ENCODE data around the gene ACSL1.
"Not testable (repeated sequence)": the region's sequence is repeated elsewhere in the genome, so short reads cannot be mapped to it uniquely, and the experiment has no call there.

Gene ACSL1

DNA sequence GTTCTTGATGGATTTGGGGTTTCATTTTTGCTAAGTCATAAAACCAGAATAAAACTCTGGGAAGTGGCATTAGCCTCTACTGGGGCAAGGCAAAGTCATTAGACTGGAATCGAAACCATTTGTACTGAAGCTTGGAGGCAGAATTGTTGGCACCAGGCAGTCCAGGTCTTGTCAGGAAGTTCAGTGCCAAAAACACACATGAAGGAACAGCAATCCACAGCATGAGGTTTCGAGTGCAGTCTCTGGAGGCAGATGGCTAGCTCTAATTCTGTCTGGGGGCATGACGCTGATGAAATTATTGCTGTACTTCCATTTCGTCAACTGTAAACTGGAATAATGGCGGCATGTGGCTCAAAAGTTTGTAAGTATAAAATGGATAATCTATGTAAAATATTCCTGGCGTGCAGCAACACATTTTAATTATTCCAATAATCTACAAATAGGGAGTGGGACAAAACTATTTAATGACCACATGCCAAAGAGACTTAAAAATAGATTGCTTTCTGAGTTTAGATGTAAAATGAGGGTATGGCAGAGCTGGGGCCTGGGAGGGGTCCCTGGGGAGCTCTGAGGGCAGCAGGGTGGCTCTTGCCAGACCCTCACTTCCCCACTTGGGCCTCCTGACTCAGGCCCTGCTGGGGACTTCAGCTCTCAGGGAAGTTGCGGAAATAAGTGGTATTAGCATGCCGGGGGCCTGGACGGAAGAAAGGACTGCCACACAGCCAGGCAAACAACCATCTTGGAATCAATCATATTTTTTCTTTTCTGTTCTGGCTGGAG, 73.1 kb downstream of the ACSL1 start:
- no peak for DNase-seq

DNA sequence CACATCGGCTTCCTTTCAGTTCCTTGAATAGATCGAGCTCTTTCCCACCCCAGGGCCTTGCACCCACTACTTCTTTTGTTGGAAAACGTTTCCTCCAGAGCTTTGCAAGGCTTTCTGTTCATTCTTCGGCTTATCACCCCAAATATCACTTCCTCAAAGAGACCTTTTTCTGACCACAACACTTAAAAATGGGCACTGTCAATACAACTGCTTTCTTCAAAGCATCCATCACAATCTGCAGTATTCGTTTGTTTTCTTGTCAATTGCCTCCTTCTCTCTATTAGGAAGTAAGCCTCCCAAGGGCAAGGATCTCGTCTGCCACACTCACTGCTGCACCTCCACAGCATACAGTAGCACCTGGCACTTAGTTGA, 74.2 kb downstream of the ACSL1 start:
- no peak for DNase-seq

DNA sequence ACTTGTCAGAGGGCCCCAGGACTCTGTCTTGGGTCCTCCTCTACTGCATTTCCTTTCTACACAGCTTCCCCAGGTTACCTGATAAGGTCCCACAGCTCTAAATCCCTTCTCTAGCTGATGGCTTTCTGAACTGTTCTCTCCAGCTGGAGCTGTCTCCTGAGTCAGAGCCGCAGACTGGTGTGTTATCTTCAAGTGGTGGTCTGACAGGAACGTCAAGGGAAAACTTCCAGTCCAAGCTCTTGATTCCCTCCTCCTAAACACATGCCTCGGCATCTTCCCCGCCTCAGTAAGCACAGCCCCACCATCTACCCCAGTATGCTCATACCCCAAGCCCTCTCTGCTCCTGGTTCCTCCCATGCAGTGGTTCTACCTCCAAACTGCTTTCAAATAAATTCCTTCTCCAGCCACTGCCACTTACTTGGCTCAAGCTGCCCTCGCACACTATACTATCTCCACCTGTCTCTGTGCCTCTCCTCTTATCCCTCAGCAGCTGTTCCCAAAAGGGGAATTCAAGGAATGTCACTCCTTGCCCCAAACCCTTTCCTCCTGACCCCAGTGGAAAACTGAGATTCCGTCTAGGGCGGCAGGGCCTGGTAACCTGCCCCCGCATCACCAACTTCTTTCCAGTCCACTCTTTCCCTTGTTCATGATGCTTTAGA, 74.7 kb downstream of the ACSL1 start:
- DNase-seq: no peak

DNA sequence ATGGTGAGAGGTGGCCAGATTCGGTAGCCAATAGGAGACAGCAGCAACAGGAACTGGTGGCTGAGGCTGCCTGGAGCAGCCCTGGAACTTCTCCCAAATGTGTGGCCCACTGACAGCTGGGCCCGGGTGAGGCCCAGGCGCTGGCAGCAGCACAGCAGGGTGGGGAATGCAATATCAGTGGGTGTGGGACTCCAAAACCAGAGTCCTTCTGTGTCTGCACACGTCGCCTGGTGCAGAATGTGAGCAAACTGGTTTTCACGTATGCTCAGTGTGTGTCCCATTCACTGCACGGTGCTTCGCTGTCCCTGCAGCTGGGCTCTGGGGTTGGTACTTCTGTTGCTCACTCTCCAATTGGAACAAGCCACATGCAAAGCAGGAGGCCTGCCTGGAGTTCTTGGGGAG, 77.5 kb downstream of the ACSL1 start:
- DNase-seq: no peak

DNA sequence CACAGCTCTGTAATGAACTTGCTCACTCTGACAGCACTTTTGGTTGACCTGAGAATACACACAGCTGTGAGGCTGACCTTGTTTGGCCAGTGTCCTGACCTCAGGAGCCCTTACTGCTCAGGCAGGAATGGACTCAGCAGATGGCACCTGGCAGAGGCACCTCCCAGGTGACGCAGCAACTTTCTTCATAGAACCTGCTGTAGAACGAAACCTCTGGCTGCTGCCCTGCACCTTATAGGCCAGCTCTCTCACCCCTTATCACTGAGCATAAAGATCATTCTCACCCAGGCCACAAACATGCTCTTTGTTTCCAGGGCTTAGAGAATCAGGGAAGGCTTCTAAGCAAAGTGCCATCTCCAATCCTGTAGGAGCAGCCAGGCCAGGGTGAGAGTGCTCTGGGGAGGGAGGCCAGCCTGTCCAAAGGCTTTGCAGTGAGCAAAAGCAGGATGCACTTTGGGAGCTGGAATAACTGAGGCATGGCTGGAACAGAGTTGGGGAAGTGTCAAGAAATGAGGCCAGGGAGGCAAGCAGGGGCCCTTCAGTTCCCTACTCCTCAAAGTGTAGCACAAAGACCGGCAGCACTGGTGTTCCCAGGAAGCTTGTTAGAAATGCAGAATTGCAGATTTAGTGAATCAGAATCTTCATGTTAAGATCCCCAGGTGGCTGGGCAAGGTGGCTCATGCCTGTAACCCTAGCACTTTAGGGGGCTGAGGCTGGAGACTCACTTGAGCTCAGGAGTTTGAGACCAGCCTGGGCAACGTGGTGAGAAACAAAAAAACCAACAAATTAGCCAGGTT, 78.5 kb downstream of the ACSL1 start:
- no peak for DNase-seq

DNA sequence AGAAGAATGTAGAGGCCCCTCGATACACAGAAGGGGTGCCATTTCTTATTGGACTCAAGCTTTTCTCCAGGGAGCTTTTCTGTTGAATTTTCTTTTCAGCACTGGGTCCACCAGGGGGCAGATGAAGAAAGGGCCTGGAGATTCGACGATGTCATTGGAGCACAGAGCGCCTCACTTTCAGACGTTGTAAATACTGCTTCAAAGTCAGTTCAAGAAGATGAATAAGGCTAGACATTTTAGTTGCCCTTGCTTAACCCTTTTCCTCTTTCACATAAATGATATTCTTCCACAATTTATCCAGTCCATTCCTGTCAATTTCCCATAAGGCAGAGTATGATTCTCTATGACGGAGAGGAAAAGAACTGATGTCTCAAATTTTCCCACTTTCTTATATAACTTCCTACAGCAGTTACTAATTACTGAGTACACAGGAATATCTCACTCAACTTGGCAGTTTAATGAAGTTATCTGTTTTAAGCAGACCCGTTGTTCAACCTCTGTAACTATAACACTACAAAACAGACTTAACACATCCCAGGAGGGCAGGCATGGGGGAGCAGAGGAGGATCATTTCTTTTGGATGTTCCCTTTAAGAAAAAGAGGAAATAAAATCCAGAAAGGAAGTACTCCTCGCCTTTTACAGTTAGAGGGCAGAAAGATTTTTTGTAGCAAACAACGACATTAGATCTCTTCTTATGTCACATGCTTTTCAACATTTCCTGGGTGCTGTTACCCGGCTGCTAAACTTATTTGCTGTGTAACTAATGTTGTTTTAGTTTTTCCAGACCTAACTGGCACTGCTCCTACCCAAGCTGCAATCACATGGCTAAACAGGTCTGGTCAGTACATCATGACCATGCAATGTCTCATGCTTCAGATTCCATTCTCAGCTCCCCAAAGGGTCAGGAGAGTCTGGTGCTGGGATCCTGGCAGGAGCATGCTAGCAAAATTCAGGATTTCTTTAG, 79.7 kb downstream of the ACSL1 start:
- peak; percentile 34 to 36 for DNase-seq

DNA sequence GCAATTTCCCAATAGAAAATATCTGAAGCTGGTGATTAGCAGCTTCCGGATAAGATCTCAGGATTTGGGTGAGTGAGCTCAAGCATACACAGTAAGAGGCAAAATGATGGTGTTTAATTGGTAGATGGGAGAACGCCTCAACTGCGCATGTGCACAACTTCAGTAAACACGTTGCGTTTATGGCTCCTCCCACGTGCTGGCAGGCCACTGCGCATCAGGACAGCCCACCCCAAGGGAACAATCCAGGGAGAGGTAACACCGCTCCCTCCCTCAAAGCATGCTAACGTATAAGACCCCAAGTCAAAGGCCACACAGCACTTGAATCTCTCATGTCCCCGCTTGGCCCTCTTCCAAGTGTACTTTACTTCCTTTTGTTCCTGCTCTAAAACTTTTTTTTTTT, 81.5 kb downstream of the ACSL1 start:
- no peak for DNase-seq

DNA sequence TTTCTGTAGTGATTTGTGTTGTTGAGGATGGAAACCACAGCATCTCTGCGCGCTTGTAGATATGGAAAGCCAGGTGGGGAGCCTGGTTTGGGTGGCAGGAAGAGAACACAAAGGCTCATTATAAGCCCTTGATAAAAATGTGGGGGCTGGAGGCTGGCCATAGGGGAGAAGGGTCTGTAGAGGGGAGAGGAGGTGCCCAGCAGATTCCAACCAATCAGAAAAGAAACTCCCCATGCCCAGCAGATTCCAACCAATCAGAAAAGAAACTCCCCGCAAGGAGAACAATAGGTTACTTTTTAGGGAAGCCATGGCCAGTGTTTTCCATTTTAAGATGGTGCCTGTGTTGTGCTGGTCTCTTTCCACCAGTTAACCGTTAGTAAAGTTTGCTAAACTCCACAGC, 82.1 kb downstream of the ACSL1 start:
- no peak for DNase-seq

DNA sequence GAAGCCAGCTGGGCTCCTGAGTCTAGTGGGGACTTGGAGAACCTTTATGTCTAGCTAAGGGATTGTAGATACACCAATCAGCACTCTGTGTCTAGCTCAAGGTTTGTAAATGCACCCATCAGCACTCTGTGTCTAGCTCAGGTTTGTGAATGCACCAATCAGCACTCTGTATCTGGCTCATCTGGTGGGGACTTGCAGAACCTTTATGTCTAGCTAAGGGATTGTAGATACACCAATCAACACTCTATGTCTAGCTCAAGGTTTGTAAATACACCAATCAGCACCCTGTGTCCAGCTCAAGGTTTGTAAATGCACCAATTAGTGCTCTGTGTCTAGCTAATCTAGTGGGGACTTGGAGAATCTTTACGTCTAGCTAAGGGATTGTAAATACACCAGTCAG, 84.1 kb downstream of the ACSL1 start:
- DNase-seq: not testable (repeated sequence)

DNA sequence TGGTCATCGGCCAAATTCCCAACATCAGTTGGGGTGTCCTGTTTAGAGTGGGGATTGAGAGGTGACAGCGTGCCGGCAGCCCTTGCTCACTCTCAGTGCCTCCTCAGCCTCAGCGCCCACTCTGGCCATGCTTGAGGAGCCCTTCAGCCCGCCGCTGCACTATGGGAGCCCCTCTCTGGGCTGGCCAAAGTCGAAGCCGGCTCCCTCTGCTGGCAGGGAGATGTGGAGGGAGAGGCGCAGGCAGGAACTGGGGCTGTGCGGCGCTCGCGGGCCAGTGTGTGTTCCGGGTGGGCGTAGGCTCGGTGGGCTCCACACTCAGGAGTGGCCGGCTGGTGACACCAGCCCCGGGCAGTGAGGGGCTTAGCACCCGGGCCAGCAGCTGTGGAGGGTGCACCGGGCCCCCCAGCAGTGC, 84.8 kb downstream of the ACSL1 start:
- no peak for DNase-seq

DNA sequence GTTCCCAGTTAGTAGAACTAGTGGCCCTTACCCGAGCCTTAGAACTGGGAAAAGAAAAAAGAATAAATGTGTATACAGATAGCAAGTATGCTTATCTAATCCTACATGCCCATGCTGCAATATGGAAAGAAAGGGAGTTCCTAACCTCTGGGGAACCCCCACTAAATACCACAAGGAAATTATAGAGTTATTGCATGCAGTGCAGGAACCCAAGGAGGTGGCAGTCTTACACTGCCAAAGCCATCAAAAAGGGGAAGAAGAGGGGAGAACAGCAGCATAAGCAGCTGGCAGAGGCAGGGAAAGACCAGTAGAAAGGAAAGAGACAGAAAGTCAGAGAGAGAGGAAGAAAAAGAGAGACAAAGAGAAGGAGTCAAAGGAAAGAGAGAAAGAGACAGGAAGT, 86.2 kb downstream of the ACSL1 start:
- DNase-seq: not testable (repeated sequence)

DNA sequence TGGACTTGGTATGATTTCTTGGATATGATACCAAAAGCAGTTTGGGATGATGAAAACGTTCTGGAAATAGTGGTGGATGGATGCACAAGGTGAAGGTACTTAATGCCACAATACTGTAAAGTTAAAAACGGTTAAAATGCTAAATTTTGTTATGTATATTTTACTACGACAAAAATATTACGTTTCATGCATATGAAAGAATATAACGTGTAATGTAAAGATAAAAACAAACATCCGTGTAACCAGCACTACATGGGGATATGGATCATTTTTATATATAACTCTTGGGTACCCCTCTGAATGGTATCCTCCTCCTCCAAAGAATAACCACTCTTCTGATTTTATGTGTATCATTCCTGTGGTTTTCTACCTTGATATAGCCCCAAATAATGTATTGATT, 91.0 kb downstream of the ACSL1 start:
- DNase-seq: no peak

DNA sequence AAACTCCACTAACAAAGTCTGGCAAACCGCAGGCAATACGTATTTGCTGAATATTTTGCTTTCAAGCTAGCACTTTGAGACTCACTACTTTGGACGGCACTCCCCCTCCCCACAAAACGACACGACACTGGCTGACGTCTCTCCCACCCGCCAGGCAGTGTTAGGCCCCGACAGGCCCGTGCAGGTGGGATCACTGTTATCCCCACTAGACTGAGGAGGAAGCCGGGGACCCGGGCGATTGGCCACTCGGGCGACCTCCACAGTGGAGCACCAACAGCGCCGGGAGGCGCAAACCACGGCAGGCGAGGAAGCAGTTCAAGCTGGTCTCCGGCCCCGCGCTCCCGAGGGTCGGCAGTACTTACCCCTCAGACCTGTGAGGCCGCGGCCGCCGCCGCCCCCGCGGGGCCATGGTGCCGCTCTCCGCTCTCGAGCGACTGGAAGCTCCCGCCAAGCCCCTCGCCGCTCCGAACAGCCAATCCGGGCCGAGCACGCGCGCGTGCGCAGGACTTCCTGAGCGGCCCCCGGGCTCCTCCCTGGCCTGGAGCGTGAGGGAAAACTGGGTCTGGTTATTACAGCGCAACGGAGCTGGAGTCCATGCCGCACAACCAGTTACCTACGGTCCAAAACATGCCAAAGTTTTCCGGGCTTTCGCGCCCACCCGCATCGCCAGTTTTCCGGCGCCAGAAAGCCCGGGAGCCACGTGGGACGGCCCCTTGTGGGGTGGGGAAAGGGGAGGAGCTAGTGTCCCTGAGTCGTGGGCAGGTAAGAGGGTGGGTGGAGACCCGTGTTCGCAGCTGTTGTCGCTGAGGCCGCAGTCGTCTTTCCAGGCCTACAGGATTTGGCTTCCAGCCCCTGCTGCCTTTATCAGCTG, 91.9 kb downstream of the ACSL1 start, which contains the start of gene CENPU:
Gene CENPU, minus strand, starts transcription at position 443 of the 871 bp plus-strand sequence. Its CDS starts 34 bp downstream, at position 409.
- peak; percentile 96 to 98 for DNase-seq

DNA sequence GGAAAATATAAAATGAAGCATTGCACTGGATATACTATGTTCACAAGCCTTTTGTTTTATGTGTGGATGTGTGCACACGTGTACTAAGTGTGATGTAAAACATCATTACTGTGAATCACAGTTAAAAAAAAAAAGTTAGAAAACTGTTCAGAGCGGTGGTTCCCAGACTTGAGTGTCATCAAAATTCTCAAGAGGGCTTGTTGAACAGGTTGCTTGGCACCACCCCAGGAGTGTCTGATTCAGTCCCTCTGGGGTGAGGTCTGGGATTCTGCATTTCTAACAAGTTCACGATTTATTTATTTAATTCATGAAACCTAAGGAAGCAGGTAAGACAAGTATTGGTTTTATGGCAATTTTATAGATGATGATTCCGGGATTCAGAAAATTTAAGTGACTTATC, 93.6 kb downstream of the ACSL1 start:
- DNase-seq: no peak

DNA sequence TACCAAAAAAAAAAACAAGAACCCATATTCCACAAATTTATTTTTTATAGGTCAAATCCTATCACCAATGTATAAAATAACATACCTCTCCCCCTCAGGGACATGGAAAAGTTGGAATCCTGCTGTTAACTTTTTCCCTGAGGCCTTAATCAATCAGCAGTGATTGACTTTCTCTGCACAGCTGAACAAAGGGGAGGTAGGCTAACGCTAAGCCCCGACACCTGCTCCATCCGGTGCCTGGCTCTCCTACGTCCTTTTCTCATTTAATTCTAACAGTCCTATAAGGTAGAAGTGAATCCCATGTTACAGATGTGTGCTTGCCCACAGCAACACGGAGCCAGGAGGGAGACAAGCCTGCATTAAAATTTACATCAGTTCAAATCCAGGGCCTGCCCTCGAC, 94.7 kb downstream of the ACSL1 start:
- peak in 1 of 2 experiments; percentile 26 for DNase-seq

DNA sequence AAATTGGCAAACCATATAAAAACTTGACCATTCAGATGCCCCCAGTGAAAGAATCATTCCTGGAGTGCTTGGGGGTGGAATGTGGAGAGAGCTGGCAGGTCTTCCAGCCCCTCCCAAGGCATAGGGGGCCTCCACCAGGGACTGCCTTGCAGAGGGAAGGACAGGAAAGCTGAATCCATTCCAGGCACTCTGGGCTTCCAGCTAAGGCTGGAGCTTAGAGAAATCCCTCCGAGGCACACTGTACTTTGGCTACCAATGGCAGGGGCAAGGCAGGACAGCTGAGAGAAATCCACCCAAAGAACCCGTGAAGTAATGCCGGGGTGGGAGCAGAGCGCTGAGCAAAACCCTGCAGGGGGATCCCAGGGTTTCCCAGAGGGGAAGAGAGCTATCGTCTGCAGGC, 95.8 kb downstream of the ACSL1 start:
- DNase-seq: no peak

DNA sequence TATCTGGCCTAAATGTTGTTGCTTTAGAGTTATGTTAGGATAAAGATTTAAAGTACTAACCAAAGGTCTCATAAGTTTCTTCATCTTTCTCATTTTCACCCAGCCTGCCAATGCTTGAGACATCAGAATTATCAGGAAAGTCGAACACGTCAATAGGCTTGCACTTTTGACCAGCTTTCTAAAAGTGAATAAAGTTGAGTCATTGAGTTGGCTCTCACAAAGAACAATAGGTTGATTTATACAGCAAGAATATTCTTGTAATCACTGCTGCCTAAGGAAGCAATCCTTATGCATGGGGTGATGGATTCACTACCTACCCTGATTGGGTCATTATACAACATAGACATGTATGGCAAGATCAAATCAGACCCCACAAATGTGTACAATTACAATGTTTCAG, 96.9 kb downstream of the ACSL1 start:
- DNase-seq: no peak

DNA sequence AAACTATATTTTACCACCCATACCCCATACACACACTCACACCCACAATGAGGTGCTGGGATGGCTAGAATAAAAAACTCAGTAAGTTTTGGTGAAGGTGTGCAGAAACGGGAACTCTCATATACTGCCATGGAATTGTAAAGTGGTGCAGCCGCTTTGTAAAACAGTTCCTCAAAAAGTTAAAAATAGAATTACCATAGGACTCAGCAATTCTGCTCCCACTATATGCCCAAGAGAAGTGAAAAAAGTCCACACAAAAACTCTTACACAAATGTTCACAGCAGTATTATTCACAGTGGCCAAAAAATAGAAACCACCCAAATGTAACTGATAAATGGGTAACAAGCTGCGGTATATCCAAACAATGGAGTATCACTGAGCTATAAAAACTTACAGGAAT, 98.3 kb downstream of the ACSL1 start:
- no peak for DNase-seq

DNA sequence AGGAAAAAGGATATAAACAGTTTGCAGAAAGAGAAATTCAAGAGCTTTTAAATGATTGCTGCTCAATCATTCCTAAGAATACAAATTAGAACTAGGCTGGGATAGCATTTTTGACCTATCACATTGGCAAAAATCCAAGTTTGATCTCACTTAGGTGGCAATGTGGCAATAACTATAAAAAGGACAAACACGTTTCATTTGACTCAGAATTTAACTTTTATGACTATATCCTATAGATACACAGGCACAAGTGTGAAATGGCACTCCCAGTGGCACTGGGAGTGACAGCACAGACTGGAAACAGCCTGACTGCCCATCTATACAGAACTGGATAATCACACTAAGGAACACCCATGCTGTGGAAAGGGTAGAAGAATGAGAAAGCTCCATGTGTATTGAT, 103.0 kb downstream of the ACSL1 start:
- DNase-seq: no peak

DNA sequence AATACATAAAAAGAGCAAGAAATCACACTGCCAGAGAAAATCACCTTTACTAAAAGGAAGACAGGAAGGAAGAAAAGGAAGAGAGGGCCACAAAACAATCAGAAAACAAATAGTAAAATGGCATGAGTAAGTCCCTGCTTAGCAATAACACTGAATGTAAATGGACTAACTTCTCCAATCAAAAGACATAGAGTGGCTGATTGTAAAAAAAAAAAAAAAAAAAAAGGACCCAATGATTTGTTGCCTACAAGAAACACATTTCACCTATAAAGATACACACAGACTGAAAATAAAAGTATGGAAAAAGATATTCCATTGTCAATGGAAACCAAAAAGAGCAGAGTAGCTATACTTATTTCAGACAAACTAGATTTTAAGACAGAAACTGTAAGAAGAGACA, 104.5 kb downstream of the ACSL1 start:
- DNase-seq: no peak

DNA sequence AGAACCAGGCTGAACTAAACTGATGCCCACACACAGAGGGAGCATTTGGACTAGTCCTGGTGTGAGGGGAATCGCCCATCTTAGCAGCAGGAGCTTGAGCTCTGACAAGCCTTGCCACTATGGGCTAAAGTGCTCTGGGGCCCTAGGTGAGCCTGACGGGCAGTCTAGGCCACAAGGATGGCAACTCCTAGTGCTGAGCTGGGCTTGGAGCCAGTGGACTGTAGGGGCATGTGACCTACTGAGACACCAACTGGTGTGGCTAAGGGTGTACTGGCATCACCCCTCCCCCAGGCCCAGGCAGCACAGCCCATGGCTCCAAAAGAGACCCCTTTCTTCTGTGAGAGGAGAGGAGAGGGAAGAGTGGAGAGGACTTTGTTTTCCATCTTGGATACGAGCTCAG, 106.4 kb downstream of the ACSL1 start:
- DNase-seq: no peak

DNA sequence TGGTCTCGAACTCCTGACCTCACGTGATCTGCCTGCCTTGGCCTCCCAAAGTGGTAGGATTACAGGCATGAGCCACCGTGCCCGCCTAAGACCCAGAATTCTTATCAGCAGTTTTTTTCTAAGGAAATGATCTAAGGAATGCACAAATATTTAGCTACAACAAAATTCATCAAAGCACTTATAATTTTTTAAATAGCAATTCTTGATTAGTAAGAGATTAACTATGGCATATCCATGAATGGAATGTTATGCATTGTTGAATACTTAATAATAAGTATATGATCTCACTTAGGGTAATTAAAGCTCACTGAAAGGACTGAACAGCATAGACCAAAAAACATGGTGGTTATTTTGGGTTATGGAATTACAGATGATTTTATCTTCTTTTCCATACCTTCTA, 110.2 kb downstream of the ACSL1 start:
- no peak for DNase-seq

Data from NCI-H2081 (cell line).